Vagina (tissue), 2 donors: ENCODE results near the gene RBBP5.

ENCODE experiments used
- CTCF ChIP-seq, 3 experiments: fragments of 450-650 bp in 2 of 3; fragments of 200-600 bp in 1 of 3; sonication (generic) in 1 of 3; IDR thresholded peaks; one replicate each; pipeline ENCODE4 v1.5.1; 2017 to 2019; ENCODE audit warnings: antibody characterized with exemption in 3 of 3, mild to moderate bottlenecking in 2 of 3, moderate library complexity in 2 of 3
- POLR2A ChIP-seq, 2 donors: fragments of 450-650 bp; IDR thresholded peaks; one replicate each; pipeline ENCODE4 v1.6.1; 2017; ENCODE audit warnings: antibody characterized with exemption in 2 of 2, mild to moderate bottlenecking in 2 of 2, moderate library complexity in 2 of 2
- POLR2AphosphoS5 ChIP-seq, 2 donors: sonication (generic); formaldehyde crosslinking; IDR thresholded peaks; one replicate each; pipeline ENCODE4 v1.9.0; 2017; ENCODE audit warnings: antibody characterized with exemption in 2 of 2, mild to moderate bottlenecking in 2 of 2, low read depth in 1 of 2; ENCODE audit not compliant: insufficient read depth in 1 of 2

DNA sequence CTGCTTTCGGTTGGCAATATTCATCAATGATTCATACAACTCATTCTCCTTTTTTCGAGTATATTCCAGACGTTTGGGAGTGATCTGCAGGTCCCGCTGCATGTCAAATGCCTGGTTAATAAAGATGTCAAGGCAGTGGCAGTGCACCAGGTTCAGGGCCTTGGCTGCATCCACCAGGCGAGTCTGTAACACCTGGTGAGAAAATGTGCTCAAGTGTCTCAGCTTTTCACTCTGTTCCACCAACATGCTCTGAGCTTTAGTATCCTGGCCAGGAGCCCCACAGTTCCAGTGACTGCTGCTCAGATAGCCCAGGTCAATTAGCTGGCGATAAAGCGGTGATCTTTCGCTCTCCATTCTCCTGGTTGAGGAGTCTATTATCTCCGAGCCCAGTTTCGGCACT is 47.5 kb upstream of the RBBP5 start:
- no peak for TF ChIP-seq CTCF (IDR thresholded peaks at IDR 0.05)
- no peak for TF ChIP-seq POLR2A (IDR thresholded peaks at IDR 0.05)
- TF ChIP-seq POLR2AphosphoS5 (IDR thresholded peaks at IDR 0.05; ENCODE audit: insufficient read depth in 1 of 2, low read depth in 1 of 2), result no peak
